ENCODE data around the gene COMMD4. TPM values are rescaled to one million over a fixed set of nuclear protein-coding genes. Genes with fewer than 3 reads are reported as not detected.
"Not testable (repeated sequence)": the region's sequence is repeated elsewhere in the genome, so short reads cannot be mapped to it uniquely, and the experiment has no call there.

Gene COMMD4
- total RNA-seq (2014; rRNA removed; shearing (Covaris generic)) = 166 and 187 TPM in 2 replicates
- 113 and 137 TPM in 2 replicates for polyA plus RNA-seq (2015; cell fraction: cytosol; rRNA removed)
- polyA plus RNA-seq (2015; cell fraction: nucleus; rRNA removed) = 107 and 125 TPM in 2 replicates

- DNase-seq (ENCODE audit: low read depth) = peak; percentile 92
Observed at GRCh38 chr15:75335705-75336355, at the start of gene COMMD4. Gene COMMD4 (plus strand): TSS chr15:75336063. CDS start chr15:75336090, 27 bp downstream.

- DNase-seq (ENCODE audit: low read depth) = not testable (repeated sequence)
Observed at GRCh38 chr15:75293660-75294059, 42.2 kb upstream of the COMMD4 start.

GRCh38 chr15:75298541-75299310 lies 37.1 kb upstream of the COMMD4 start:
- not testable (repeated sequence) for DNase-seq (ENCODE audit: low read depth)

GRCh38 chr15:75299311-75299688 lies 36.6 kb upstream of the COMMD4 start:
- not testable (repeated sequence) for DNase-seq (ENCODE audit: low read depth)

GRCh38 chr15:75300026-75300425 lies 35.8 kb upstream of the COMMD4 start:
- not testable (repeated sequence) for DNase-seq (ENCODE audit: low read depth)

- no peak for DNase-seq (ENCODE audit: low read depth)
Observed at GRCh38 chr15:75302318-75302717, 33.5 kb upstream of the COMMD4 start.

GRCh38 chr15:75302753-75303152 lies 33.1 kb upstream of the COMMD4 start:
- DNase-seq (ENCODE audit: low read depth) = not testable (repeated sequence)

- DNase-seq (ENCODE audit: low read depth) = no peak
Observed at GRCh38 chr15:75306188-75306587, 29.7 kb upstream of the COMMD4 start.

GRCh38 chr15:75307778-75308390 lies 28.0 kb upstream of the COMMD4 start:
- peak; percentile 57 for DNase-seq (ENCODE audit: low read depth)

- DNase-seq (ENCODE audit: low read depth) = no peak
Observed at GRCh38 chr15:75309711-75310110, 26.2 kb upstream of the COMMD4 start.

- peak; percentile 73 for DNase-seq (ENCODE audit: low read depth)
Observed at GRCh38 chr15:75312548-75312947, 23.3 kb upstream of the COMMD4 start.

GRCh38 chr15:75313116-75313845 lies 22.6 kb upstream of the COMMD4 start:
- no peak for DNase-seq (ENCODE audit: low read depth)

GRCh38 chr15:75314552-75315290 lies 21.1 kb upstream of the COMMD4 start:
- no peak for DNase-seq (ENCODE audit: low read depth)

GRCh38 chr15:75319231-75319897 lies 16.5 kb upstream of the COMMD4 start:
- not testable (repeated sequence) for DNase-seq (ENCODE audit: low read depth)

- DNase-seq (ENCODE audit: low read depth) = no peak
Observed at GRCh38 chr15:75321711-75322110, 14.2 kb upstream of the COMMD4 start.

GRCh38 chr15:75325922-75326321 lies 9.9 kb upstream of the COMMD4 start:
- DNase-seq (ENCODE audit: low read depth) = no peak

- DNase-seq (ENCODE audit: low read depth) = no peak
Observed at GRCh38 chr15:75327005-75327404, 8.9 kb upstream of the COMMD4 start.

GRCh38 chr15:75327491-75327890 lies 8.4 kb upstream of the COMMD4 start:
- DNase-seq (ENCODE audit: low read depth) = no peak

- no peak for DNase-seq (ENCODE audit: low read depth)
Observed at GRCh38 chr15:75328493-75329314, 7.2 kb upstream of the COMMD4 start.
